ENCODE measurements around the gene MBLAC2. TPM values are rescaled to one million over a fixed set of nuclear protein-coding genes. Genes with fewer than 3 reads are reported as not detected.
A peak's percentile ranks its signal among the peaks of the same experiment; 100 is the strongest.

MBLAC2 gene
- total and polyA plus RNA-seq, 9 donors = 4.7 to 13.1 (median 10.2) TPM

GRCh38 chr5:90434116-90434714 is 40.4 kb downstream of the MBLAC2 start:
- DNase-seq = peak in 2 of 5 donors; percentile 25 to 37
- H3K36me3 ChIP-seq = no peaks in the 10 kb centered on the region
- no peaks in the 10 kb centered on the region for H3K27me3 ChIP-seq
- no peaks in the 10 kb centered on the region for H3K4me1 ChIP-seq (ENCODE audit: insufficient read depth)
- H3K27ac ChIP-seq = no peak overlapping the region
- H3K9me3 ChIP-seq = no peaks in the 10 kb centered on the region
- TF ChIP-seq POLR2A (IDR thresholded peaks at IDR 0.05) = no peak
- no peak for TF ChIP-seq CTCF (IDR thresholded peaks at IDR 0.05)
- TF ChIP-seq EP300 (IDR thresholded peaks at IDR 0.05) = no peak
- 64 to 70% (median 69%) methylated on average over 5 of the region's 5 CpGs for WGBS, 3 donors
- no peak overlapping the region for H3K4me3 ChIP-seq
- intact Hi-C loops (cut with DNase I) = no loop called here

- Histone ChIP-seq H3K4me3 (no peak overlapping the region), H3K27me3 (no peaks in the 10 kb centered on the region), H3K9me3 (no peaks in the 10 kb centered on the region), H3K36me3 (no peaks in the 10 kb centered on the region), H3K27ac (no peak overlapping the region), H3K4me1 (ENCODE audit: insufficient read depth) (no peaks in the 10 kb centered on the region)
- TF ChIP-seq EP300 (IDR thresholded peaks at IDR 0.05) (no peak), CTCF (IDR thresholded peaks at IDR 0.05) (no peak), POLR2A (IDR thresholded peaks at IDR 0.05) (no peak)
- intact Hi-C loops (cut with DNase I) = no loop called here
- 87 to 100% (median 95%) methylated on average over 1 of the region's 1 CpG for WGBS, 3 donors
- no peak for DNase-seq
These were observed 50.3 kb downstream of the MBLAC2 start for GRCh38 chr5:90424245-90424644.

GRCh38 chr5:90421136-90421535 is 53.4 kb downstream of the MBLAC2 start:
- Histone ChIP-seq H3K4me1 (ENCODE audit: insufficient read depth) (no peaks in the 10 kb centered on the region), H3K36me3 (no peaks in the 10 kb centered on the region), H3K4me3 (no peak overlapping the region), H3K27ac (no peak overlapping the region), H3K9me3 (no peaks in the 10 kb centered on the region), H3K27me3 (no peaks in the 10 kb centered on the region)
- DNase-seq = no peak
- intact Hi-C loops (cut with DNase I) = no loop called here
- TF ChIP-seq CTCF (IDR thresholded peaks at IDR 0.05) (no peak), EP300 (IDR thresholded peaks at IDR 0.05) (no peak), POLR2A (IDR thresholded peaks at IDR 0.05) (no peak)
- WGBS, 3 donors = 38 to 41% (median 40%) methylated on average over 4 of the region's 4 CpGs

- no peaks in the 10 kb centered on the region for H3K27me3 ChIP-seq
- TF ChIP-seq POLR2A (IDR thresholded peaks at IDR 0.05) (no peak), CTCF (IDR thresholded peaks at IDR 0.05) (no peak), EP300 (IDR thresholded peaks at IDR 0.05) (no peak)
- 67 to 81% (median 81%) methylated on average over 1 of the region's 1 CpG for WGBS, 3 donors
- DNase-seq = no peak
- H3K36me3 ChIP-seq = no peaks in the 10 kb centered on the region
- no peaks in the 10 kb centered on the region for H3K4me1 ChIP-seq (ENCODE audit: insufficient read depth)
- intact Hi-C loops (cut with DNase I) = no loop called here
- no peaks in the 10 kb centered on the region for H3K9me3 ChIP-seq
- no peak overlapping the region for H3K27ac ChIP-seq
- no peak overlapping the region for H3K4me3 ChIP-seq
These were observed 56.4 kb downstream of the MBLAC2 start for GRCh38 chr5:90418214-90418613.

Measured in ovary (tissue), 9 donors.